ENCODE data around the gene ANKIB1. TPM values are rescaled to one million over a fixed set of nuclear protein-coding genes. Genes with fewer than 3 reads are reported as not detected.
A peak's percentile ranks its signal among the peaks of the same experiment; 100 is the strongest.

Gene ANKIB1
- total RNA-seq, 1 experiment from 2014 or later, result 49.6 TPM

DNA sequence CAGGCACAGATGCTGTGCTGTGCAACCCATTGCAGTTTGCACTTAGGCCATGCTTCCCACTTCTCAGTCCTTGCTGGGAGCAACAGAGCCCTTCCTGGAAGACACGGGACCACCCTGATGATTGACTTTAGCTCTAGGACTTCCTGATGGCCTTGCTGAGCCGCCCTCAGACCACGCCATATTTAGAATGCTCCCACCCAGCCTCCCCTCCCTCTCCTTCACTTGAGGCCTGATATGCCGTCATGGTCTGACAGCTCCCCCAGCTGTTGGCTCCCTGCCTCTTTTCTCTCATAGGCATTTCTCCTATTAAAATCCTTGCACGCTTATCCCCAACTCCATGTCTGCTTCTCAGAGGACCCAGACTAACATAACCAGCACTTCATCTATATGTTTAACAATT lies 172.1 kb downstream of the ANKIB1 start:
- no peaks in the 10 kb centered on the region for H3K4me1 Mint-ChIP-seq (ENCODE audit: low read depth, unreplicated experiment)
- TF ChIP-seq, protein P1, sequence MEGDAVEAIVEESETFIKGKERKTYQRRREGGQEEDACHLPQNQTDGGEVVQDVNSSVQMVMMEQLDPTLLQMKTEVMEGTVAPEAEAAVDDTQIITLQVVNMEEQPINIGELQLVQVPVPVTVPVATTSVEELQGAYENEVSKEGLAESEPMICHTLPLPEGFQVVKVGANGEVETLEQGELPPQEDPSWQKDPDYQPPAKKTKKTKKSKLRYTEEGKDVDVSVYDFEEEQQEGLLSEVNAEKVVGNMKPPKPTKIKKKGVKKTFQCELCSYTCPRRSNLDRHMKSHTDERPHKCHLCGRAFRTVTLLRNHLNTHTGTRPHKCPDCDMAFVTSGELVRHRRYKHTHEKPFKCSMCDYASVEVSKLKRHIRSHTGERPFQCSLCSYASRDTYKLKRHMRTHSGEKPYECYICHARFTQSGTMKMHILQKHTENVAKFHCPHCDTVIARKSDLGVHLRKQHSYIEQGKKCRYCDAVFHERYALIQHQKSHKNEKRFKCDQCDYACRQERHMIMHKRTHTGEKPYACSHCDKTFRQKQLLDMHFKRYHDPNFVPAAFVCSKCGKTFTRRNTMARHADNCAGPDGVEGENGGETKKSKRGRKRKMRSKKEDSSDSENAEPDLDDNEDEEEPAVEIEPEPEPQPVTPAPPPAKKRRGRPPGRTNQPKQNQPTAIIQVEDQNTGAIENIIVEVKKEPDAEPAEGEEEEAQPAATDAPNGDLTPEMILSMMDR (IDR thresholded peaks at IDR 0.05; ENCODE audit: unreplicated experiment), result no peak
- no peaks in the 10 kb centered on the region for H3K9me3 Mint-ChIP-seq (ENCODE audit: low read depth, unreplicated experiment)
- no peaks in the 10 kb centered on the region for H3K36me3 Mint-ChIP-seq (ENCODE audit: insufficient read depth, unreplicated experiment)
- no peak overlapping the region for H3K27ac Mint-ChIP-seq (ENCODE audit: unreplicated experiment)
- no peak overlapping the region for H3K4me3 Mint-ChIP-seq (ENCODE audit: low read depth, unreplicated experiment)
- no peak for DNase-seq
- no peaks in the 10 kb centered on the region for H3K27me3 Mint-ChIP-seq (ENCODE audit: unreplicated experiment)
- BruUV-seq (replicated peaks), result no TSS peak
- intact Hi-C loops (cut with micrococcal nuclease; ENCODE audit: unreplicated experiment), result no loop called here
- CTCF ChIA-PET, result interaction anchor here (0.6 kb wide), 1 partner anchor 1567 kb away, joined by 3 read pairs; no protein-coding TSS in a partner anchor

DNA sequence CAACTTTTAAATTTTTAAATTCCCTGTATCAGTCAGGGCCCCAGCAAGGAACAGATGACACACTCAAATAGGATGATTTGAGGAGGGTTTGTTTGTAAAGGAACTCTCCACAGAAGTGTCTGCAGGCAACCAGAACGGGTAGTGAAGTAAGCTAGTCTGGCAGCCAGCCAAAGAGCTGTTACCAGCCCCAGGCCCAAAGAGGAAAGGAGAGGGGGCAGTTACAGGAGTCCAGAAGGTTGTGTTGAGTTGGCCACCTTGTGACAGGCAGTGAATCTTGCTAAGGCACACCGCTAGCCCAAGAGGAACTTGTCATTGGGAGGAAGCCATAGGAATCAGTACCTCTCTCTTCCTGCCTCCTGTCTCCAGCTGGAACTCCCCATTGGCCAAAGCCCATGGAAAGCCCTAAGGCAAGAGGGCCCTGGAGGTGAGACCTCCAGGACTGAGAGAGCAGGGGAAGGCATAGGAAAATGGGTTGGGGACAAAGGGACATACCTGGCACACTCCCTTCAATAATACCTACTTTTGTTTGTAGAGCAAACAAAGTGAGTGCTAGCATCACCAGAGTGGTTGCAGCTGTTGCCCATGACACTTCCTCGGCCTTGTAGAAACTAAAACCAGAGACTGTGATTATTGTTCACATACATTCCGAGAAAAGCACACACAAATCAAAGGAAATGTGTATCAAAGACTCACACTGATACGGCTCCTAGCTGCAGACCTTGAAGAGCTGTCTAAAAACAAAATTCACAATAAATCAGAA lies 176.1 kb downstream of the ANKIB1 start:
- TF ChIP-seq, protein P1 (IDR thresholded peaks at IDR 0.05; ENCODE audit: unreplicated experiment), result no peak
- CTCF ChIA-PET, result no interaction called here
- Mint-ChIP-seq H3K27me3 (ENCODE audit: unreplicated experiment) (no peaks in the 10 kb centered on the region), H3K27ac (ENCODE audit: unreplicated experiment) (no peak overlapping the region), H3K9me3 (ENCODE audit: low read depth, unreplicated experiment) (no peaks in the 10 kb centered on the region), H3K36me3 (ENCODE audit: insufficient read depth, unreplicated experiment) (no peaks in the 10 kb centered on the region), H3K4me3 (ENCODE audit: low read depth, unreplicated experiment) (no peak overlapping the region), H3K4me1 (ENCODE audit: low read depth, unreplicated experiment) (peaks cover 9% of the 10 kb centered on the region)
- DNase-seq, result no peak
- no TSS peak for BruUV-seq (replicated peaks)
- intact Hi-C loops (cut with micrococcal nuclease; ENCODE audit: unreplicated experiment), result no loop called here

DNA sequence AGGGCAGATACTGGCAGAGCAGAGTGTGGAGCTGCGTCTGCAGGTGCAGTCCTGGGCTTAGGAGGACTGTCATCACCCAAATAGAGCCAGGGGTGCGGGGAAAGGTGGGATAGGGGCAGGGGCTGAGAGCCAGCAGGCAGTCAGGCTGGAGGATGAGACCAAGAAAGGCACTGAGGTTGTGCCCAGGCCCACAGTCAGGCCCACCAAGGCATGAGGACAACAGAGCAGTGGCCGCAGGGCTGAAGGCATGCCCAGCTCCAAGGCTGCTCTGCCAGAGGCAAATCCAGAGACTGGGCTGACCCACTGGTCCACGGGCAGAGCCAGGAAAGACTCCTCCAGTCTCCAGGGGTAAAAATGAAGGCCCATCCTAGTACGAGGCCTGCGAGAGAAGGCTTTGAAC lies 177.2 kb downstream of the ANKIB1 start:
- Mint-ChIP-seq H3K27me3 (ENCODE audit: unreplicated experiment) (no peaks in the 10 kb centered on the region), H3K4me1 (ENCODE audit: low read depth, unreplicated experiment) (peaks cover 9% of the 10 kb centered on the region), H3K36me3 (ENCODE audit: insufficient read depth, unreplicated experiment) (no peaks in the 10 kb centered on the region), H3K9me3 (ENCODE audit: low read depth, unreplicated experiment) (no peaks in the 10 kb centered on the region), H3K27ac (ENCODE audit: unreplicated experiment) (no peak overlapping the region), H3K4me3 (ENCODE audit: low read depth, unreplicated experiment) (no peak overlapping the region)
- intact Hi-C loops (cut with micrococcal nuclease; ENCODE audit: unreplicated experiment), result no loop called here
- CTCF ChIA-PET, result no interaction called here
- BruUV-seq (replicated peaks), result no TSS peak
- no peak for DNase-seq
- TF ChIP-seq, protein P1 (IDR thresholded peaks at IDR 0.05; ENCODE audit: unreplicated experiment), result no peak

DNA sequence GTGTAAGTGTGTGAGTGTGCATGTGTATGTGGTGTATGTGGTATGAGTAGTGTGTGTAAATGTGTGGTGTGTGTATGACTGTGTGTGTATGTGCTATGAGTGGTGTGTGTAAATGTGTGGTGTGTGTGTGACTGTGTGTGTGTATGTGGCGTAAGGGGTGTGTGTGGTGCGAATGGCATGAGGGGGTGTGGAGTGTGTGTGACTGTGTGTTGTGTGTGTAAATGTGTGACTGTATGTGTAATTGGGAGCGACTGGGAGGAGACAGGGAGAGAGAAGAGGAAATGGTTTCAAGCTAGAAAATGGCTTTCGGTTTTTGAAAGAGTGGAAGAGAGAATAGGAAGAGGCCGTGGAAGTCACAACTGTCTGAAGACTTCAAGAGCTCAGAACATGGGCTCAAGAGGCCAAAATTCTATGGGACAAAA lies 177.9 kb downstream of the ANKIB1 start:
- no peak overlapping the region for H3K27ac Mint-ChIP-seq (ENCODE audit: unreplicated experiment)
- H3K4me3 Mint-ChIP-seq (ENCODE audit: low read depth, unreplicated experiment), result peak overlapping the region; percentile 11
- no peaks in the 10 kb centered on the region for H3K27me3 Mint-ChIP-seq (ENCODE audit: unreplicated experiment)

More for the DNA sequence above, 177.9 kb downstream of the ANKIB1 start:
- CTCF ChIA-PET, result interaction anchor here (3.7 kb wide), 1 partner anchor 24 kb away, joined by 33 read pairs; the partner anchor contains the start of gene GATAD1
- no TSS peak for BruUV-seq (replicated peaks)
- intact Hi-C loops (cut with micrococcal nuclease; ENCODE audit: unreplicated experiment), result loop anchor here (2.0 kb wide), 1 partner anchor 23 kb away; the partner anchor contains the start of gene GATAD1
- Mint-ChIP-seq H3K4me1 (ENCODE audit: low read depth, unreplicated experiment) (peaks cover 9% of the 10 kb centered on the region), H3K36me3 (ENCODE audit: insufficient read depth, unreplicated experiment) (no peaks in the 10 kb centered on the region), H3K9me3 (ENCODE audit: low read depth, unreplicated experiment) (no peaks in the 10 kb centered on the region)
- DNase-seq, result no peak
- TF ChIP-seq, protein P1 (IDR thresholded peaks at IDR 0.05; ENCODE audit: unreplicated experiment), result no peak
